Measurements from ENCODE around the gene NOTCH4.

Gene NOTCH4

DNA sequence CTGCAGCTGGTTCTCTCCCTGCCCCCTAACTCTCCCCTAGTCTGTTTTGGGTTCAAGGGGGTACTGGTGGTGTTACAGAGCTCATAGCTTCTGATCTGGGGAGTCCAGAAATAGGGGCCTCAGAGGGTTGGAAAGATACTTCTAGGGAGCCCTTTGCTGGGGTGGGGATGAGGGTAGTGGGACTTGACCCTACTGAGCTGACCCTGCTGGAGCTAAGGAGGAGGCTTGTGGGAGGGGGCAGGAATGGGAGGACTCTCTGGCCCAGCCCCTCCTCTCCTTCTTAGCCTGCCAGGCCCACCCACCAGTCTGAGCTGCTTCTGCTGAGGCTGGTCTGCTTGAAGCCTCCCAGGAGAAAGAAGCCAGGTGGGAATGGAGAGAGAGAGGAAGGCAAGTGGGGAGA lies 59.6 kb downstream of the NOTCH4 start, which contains the start of gene EGFL8:
EGFL8 (plus strand) TSS at position 301 of the 400 bp plus-strand sequence. CDS start 1,571 bp downstream, outside the sequence.
- H3K27me3 ChIP-seq (ENCODE audit: control insufficient read depth, insufficient read depth, low read length, poor library complexity, severe bottlenecking), result no peaks in the 10 kb centered on the region
- H3K27ac ChIP-seq (ENCODE audit: insufficient read depth, low read depth, low read length, poor library complexity, severe bottlenecking), result peak within 1 kb of the TSS; percentile 92
- H3K4me1 ChIP-seq (ENCODE audit: control insufficient read depth, insufficient read depth, low read length), result peaks cover 34% of the 10 kb centered on the region
- H3K9me3 ChIP-seq (ENCODE audit: control insufficient read depth, low read length), result no peaks in the 10 kb centered on the region
- peaks cover 8% of the 10 kb centered on the region for H3K36me3 ChIP-seq (ENCODE audit: control insufficient read depth, insufficient read depth, low read length)
- no peak within 1 kb of the TSS for H3K4me3 ChIP-seq (ENCODE audit: insufficient read depth, low read depth, low read length)

DNA sequence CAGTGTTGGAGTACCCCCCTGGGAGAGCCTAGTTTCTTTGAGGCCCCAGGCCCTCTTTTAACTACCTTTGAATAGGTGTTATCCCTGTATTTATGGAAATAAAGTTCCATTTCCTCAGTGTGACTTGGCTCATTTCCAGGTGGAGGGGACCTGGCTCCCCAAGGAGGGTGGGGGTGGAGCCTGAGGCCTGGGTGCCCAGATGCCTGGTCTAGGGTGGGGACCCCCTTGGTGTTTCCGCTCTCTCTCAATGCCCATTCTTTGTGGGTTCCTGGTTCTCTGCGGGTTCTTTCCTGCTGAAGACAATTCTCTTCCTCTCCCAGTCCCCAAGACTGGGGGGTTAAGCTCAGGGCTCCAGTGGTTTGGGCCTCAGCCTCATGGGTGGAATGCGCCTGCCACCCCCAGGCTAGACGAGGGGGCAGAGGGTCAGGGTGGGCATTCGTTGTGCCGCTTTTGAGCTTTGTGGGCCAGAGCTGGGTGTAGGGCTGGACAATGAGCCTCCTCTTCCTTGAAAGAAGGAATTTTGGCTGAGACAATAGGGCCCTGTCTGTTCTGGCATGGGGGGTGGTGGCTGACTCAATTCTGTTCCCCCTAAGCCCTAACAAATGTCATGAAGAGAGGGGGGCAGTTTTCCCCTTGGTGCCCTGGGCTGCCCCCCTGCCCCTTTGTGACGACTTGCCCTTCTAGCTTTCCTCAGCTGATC lies 60.2 kb downstream of the NOTCH4 start:
- Histone ChIP-seq H3K4me3 (ENCODE audit: insufficient read depth, low read depth, low read length) (no peak overlapping the region), H3K36me3 (ENCODE audit: control insufficient read depth, insufficient read depth, low read length) (peaks cover 8% of the 10 kb centered on the region), H3K27ac (ENCODE audit: insufficient read depth, low read depth, low read length, poor library complexity, severe bottlenecking) (peak overlapping the region; percentile 92), H3K27me3 (ENCODE audit: control insufficient read depth, insufficient read depth, low read length, poor library complexity, severe bottlenecking) (no peaks in the 10 kb centered on the region), H3K4me1 (ENCODE audit: control insufficient read depth, insufficient read depth, low read length) (peaks cover 31% of the 10 kb centered on the region), H3K9me3 (ENCODE audit: control insufficient read depth, low read length) (no peaks in the 10 kb centered on the region)
- WGBS, 2 experiments, result 65 to 79% methylated on average over 7 of the region's 7 CpGs

DNA sequence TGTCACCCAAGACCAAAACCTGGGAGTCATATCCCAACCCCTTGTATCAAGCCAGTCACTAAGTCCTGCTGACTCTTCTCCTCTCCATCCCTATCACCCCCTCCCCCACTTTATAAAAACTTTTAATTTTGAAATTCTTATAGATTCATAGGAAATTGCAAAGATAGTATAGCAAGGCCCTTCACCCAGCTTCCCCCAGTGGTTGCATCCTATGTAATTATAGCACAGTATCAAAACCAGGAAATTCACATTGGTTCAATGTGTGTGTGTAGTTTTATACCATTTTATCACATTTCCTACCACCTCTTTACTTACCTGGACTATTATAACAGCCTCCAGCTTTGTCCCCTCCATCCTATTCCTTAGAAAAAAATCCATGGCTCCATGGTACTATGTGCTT lies 65.8 kb downstream of the NOTCH4 start:
- H3K27me3 ChIP-seq (ENCODE audit: control insufficient read depth, insufficient read depth, low read length, poor library complexity, severe bottlenecking), result no peaks in the 10 kb centered on the region
- H3K4me1 ChIP-seq (ENCODE audit: control insufficient read depth, insufficient read depth, low read length), result no peaks in the 10 kb centered on the region
- H3K27ac ChIP-seq (ENCODE audit: insufficient read depth, low read depth, low read length, poor library complexity, severe bottlenecking), result no peak overlapping the region
- no peak overlapping the region for H3K4me3 ChIP-seq (ENCODE audit: insufficient read depth, low read depth, low read length)
- peaks cover 21% of the 10 kb centered on the region for H3K36me3 ChIP-seq (ENCODE audit: control insufficient read depth, insufficient read depth, low read length)
- H3K9me3 ChIP-seq (ENCODE audit: control insufficient read depth, low read length), result no peaks in the 10 kb centered on the region

DNA sequence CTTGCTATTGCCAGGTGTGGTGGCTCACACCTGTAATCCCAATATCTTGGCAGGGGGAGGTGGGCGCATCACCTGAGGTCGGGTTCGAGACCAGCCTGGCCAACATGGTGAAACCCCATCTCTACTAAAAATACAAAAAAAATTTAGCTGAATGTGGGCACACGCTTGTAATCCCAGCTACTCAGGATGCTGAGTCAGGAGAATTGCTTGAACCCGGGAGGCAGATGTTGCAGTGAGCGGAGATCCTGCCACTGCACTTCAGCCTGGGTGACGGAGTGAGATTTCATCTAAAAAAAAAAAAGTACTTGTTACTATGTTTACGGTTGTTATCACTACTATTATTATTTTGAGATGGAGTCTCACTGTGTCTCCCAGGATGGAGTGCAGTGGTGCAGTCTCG lies 67.0 kb downstream of the NOTCH4 start:
- Histone ChIP-seq H3K4me1 (ENCODE audit: control insufficient read depth, insufficient read depth, low read length) (peaks cover 8% of the 10 kb centered on the region), H3K27me3 (ENCODE audit: control insufficient read depth, insufficient read depth, low read length, poor library complexity, severe bottlenecking) (peaks cover 5% of the 10 kb centered on the region), H3K36me3 (ENCODE audit: control insufficient read depth, insufficient read depth, low read length) (peaks cover 21% of the 10 kb centered on the region), H3K4me3 (ENCODE audit: insufficient read depth, low read depth, low read length) (no peak overlapping the region), H3K27ac (ENCODE audit: insufficient read depth, low read depth, low read length, poor library complexity, severe bottlenecking) (no peak overlapping the region), H3K9me3 (ENCODE audit: control insufficient read depth, low read length) (no peaks in the 10 kb centered on the region)
- WGBS, 2 experiments, result 91 to 92% methylated on average over 9 of the region's 9 CpGs

DNA sequence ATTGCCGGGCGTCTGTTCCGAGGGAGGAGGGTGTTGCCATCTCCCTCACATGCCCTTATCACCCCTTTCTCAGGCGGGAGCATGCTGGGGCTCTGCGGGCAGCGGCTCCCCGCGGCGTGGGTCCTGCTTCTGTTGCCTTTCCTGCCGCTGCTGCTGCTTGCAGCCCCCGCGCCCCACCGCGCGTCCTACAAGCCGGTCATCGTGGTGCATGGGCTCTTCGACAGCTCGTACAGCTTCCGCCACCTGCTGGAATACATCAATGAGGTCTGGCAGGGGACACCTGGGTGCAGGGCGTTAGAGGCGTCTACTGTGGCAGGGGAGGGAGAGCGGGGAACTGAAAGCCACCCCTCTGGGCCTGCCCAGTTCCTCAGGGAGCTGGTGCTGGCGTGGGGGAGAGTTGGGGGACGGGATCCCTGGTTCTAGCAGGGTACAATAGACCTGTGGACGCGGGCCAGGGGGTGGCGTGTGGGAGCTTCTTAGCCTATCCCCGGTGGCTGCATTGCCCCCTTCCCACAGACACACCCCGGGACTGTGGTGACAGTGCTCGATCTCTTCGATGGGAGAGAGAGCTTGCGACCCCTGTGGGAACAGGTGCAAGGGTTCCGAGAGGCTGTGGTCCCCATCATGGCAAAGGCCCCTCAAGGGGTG lies 69.2 kb downstream of the NOTCH4 start:
- Histone ChIP-seq H3K27me3 (ENCODE audit: control insufficient read depth, insufficient read depth, low read length, poor library complexity, severe bottlenecking) (peaks cover 25% of the 10 kb centered on the region), H3K36me3 (ENCODE audit: control insufficient read depth, insufficient read depth, low read length) (peaks cover 21% of the 10 kb centered on the region), H3K4me3 (ENCODE audit: insufficient read depth, low read depth, low read length) (peak overlapping the region; percentile 98), H3K9me3 (ENCODE audit: control insufficient read depth, low read length) (no peaks in the 10 kb centered on the region), H3K4me1 (ENCODE audit: control insufficient read depth, insufficient read depth, low read length) (peaks cover 11% of the 10 kb centered on the region), H3K27ac (ENCODE audit: insufficient read depth, low read depth, low read length, poor library complexity, severe bottlenecking) (no peak overlapping the region)
- WGBS, 2 experiments, result 18% methylated on average over 34 of the region's 34 CpGs

DNA sequence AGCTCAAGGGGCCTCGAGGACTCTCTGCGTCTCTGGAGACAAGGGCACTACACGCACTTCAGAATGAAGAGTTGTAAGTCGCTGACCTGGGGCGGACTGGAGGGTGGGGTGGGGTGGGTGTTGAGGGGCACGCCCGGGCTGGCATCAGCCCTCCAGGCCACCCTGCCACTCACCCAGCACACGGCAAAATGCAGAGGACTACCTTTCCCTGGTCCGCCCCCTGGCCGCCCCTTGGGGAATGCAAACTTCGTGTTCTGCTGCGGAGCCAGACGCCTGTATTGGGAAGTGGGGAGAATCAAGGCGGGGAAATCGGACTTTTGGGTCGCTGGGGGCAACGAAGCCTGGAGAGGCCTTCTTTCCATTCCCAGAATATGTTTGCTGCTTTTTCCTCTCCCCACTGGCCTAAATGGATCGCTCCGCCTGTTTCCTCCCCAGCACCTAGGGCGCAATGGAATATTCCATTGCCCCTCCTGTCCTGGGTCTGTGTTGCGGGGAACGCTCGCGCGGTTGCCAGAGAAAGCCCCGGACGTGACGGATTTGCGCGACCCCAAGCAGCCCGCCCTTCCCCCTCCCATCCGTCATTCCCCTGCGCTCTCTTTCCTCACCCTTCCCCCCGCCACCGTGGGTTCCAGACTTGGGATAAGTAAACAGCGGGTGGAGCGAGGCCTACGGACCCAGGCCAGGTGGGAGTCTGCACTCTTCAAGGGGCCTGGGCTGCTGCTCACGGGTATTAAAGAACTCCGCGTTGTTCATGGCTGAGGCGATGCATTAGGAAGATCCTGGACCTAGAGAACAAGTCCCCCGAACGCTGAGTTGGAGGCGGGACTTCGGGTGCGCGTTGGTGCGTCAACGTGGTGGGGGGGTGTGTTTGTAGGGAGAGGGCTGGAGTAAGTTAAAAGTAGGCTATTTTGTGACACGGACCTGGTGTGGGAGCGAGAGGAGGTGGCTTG lies 70.0 kb downstream of the NOTCH4 start, which contains the start of gene PPT2:
PPT2 (plus strand) TSS at position 578 of the 950 bp plus-strand sequence. CDS start 454 bp downstream, outside the sequence.
- no peaks in the 10 kb centered on the region for H3K9me3 ChIP-seq (ENCODE audit: control insufficient read depth, low read length)
- H3K27ac ChIP-seq (ENCODE audit: insufficient read depth, low read depth, low read length, poor library complexity, severe bottlenecking), result peak within 1 kb of the TSS; percentile 89
- WGBS, 2 experiments, result 0 to 1% methylated on average over 52 of the region's 52 CpGs
- H3K4me1 ChIP-seq (ENCODE audit: control insufficient read depth, insufficient read depth, low read length), result peaks cover 11% of the 10 kb centered on the region
- peaks cover 20% of the 10 kb centered on the region for H3K36me3 ChIP-seq (ENCODE audit: control insufficient read depth, insufficient read depth, low read length)
- peaks cover 26% of the 10 kb centered on the region for H3K27me3 ChIP-seq (ENCODE audit: control insufficient read depth, insufficient read depth, low read length, poor library complexity, severe bottlenecking)
- H3K4me3 ChIP-seq (ENCODE audit: insufficient read depth, low read depth, low read length), result peak within 1 kb of the TSS; percentile 98

DNA sequence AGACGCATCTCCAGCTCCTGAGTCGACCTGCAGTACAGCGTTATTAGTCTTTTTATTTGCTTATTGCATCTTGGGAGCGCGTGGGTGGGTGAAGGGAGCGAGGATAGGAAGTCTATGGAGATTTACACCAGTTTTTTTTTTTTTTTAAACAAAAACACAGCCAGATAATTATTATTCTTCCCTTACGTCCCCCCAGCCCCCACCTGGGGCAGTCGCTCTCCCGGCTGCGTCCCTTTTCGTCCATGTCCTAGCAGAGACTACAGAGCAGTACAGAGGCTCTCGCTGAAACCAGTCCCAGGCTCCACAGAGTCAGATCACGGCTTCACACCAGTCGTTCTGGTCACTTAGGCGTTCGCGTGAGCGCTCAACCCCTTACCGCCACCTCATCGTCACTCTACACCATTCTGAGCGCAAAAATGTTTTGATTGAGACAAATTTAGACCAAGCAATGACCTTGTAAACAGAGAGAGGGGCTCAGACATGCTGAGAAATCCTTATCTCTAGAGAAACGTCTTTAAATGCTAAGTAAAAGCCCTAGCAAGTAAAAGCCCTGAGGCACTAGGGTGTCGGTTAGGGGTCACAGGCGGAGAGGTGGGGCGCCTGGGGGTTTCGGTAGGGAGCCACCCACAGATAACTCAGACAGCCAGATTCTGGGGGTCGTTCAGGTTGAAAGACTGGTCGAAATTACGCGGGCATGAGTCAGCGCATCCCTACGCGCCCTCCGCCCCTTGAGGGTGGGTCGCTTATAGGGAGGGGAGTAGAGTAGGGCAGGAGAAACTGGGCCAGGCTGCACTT lies 70.9 kb downstream of the NOTCH4 start:
- peak overlapping the region; percentile 89 for H3K27ac ChIP-seq (ENCODE audit: insufficient read depth, low read depth, low read length, poor library complexity, severe bottlenecking)
- H3K4me1 ChIP-seq (ENCODE audit: control insufficient read depth, insufficient read depth, low read length), result peaks cover 11% of the 10 kb centered on the region
- H3K36me3 ChIP-seq (ENCODE audit: control insufficient read depth, insufficient read depth, low read length), result peaks cover 12% of the 10 kb centered on the region
- WGBS, 2 experiments, result 1 to 6% methylated on average over 29 to 35 of the region's 35 CpGs
- H3K4me3 ChIP-seq (ENCODE audit: insufficient read depth, low read depth, low read length), result peak overlapping the region; percentile 98
- no peaks in the 10 kb centered on the region for H3K9me3 ChIP-seq (ENCODE audit: control insufficient read depth, low read length)
- H3K27me3 ChIP-seq (ENCODE audit: control insufficient read depth, insufficient read depth, low read length, poor library complexity, severe bottlenecking), result peaks cover 26% of the 10 kb centered on the region

DNA sequence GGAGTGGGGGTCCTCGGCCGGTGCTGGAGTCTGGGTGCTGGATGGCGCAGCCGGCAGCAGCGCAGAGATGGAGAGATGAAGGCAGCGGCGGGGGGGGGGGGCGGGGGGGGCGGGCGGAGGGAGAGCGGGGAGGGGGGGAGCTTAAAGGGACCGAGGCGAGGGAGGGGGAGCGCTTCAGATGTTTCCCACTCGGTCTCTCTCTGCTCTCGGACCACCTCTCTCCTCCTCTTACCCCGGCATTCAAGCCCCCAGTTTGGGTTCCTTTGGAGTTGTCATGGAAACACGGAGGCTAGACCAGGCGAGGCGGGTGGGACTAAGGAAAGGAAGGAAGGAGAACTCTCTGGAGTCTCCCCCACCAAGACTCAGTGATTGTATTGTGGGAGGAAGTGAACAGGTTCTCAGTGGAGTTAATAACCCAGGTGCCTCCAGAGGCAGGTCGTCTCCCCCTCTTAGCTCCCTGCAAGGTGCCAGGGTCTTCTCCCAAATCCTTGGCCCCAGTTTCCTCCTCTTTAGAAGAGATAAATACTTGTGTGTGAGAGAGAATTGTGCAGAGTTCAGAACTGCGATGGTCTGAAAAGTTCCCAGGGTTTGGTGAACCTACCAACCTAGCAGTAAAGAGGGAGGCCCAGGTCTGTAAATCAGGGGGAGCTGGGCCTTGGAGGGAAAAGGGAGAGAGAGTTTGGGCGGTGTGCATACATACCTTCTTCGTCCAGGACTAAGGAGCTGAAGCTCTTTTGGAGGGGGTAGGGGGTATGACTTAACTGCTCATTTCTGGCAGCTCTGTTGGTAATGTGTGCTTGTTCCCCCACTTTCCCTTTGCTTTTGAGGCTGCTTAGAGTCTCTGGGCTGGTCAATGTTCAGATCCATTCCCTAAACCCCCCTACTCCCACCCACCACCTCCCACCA lies 71.8 kb downstream of the NOTCH4 start, which contains the start of gene PRRT1:
PRRT1 (minus strand) TSS at position 77 of the 906 bp plus-strand sequence. CDS start 112 bp downstream, outside the sequence.
- H3K27ac ChIP-seq (ENCODE audit: insufficient read depth, low read depth, low read length, poor library complexity, severe bottlenecking), result no peak within 1 kb of the TSS
- WGBS, 2 experiments, result 8 to 15% methylated on average over 9 to 11 of the region's 24 CpGs

More for the DNA sequence above, 71.8 kb downstream of the NOTCH4 start, which contains the start of gene PRRT1:
- H3K9me3 ChIP-seq (ENCODE audit: control insufficient read depth, low read length), result no peaks in the 10 kb centered on the region
- H3K4me1 ChIP-seq (ENCODE audit: control insufficient read depth, insufficient read depth, low read length), result peaks cover 11% of the 10 kb centered on the region
- H3K4me3 ChIP-seq (ENCODE audit: insufficient read depth, low read depth, low read length), result peak within 1 kb of the TSS; percentile 98
- H3K36me3 ChIP-seq (ENCODE audit: control insufficient read depth, insufficient read depth, low read length), result peaks cover 4% of the 10 kb centered on the region
- peaks cover 26% of the 10 kb centered on the region for H3K27me3 ChIP-seq (ENCODE audit: control insufficient read depth, insufficient read depth, low read length, poor library complexity, severe bottlenecking)
